ENCODE measurements around the gene TACC3.

GRCh38 chr4:1768367-1769034 lies 47.2 kb downstream of the TACC3 start:
- TF ChIP-seq POLR2A (IDR thresholded peaks at IDR 0.05) (no peak), CTCF (IDR thresholded peaks at IDR 0.05) (no peak)
